ENCODE data around the gene TSC22D3. TPM values are rescaled to one million over a fixed set of nuclear protein-coding genes. Genes with fewer than 3 reads are reported as not detected.

The TSC22D3 gene
- total and polyA plus RNA-seq, 12 donors: 132 to 474 (median 298) TPM

GRCh38 chrX:107741404-107741790 is 34.2 kb downstream of the TSC22D3 start:
- DNase-seq: no peak
- intact Hi-C loops (cut with DNase I): no loop called here
- Histone ChIP-seq H3K27me3 (no peaks in the 10 kb centered on the region), H3K4me1 (replicated peaks in 1 of 2) (peaks cover 50 to 87% of the 10 kb centered on the region in 2 donors), H3K4me3 (no peak overlapping the region), H3K36me3 (replicated peaks in 1 of 2) (no peaks in the 10 kb centered on the region), H3K27ac (peak overlapping the region; percentile 63 to 95 (median 74)), H3K9me3 (replicated peaks in 1 of 3) (no peaks in the 10 kb centered on the region)
- 0 to 38% (median 29%) methylated on average over 2 to 7 of the region's 7 CpGs for WGBS, 4 donors
- TF ChIP-seq CTCF (IDR thresholded peaks at IDR 0.05) (no peak), POLR2A (IDR thresholded peaks at IDR 0.05) (no peak)

GRCh38 chrX:107739541-107739940 is 36.0 kb downstream of the TSC22D3 start:
- H3K9me3 ChIP-seq (replicated peaks in 1 of 3): no peaks in the 10 kb centered on the region
- H3K4me1 ChIP-seq (replicated peaks in 1 of 2): peaks cover 44 to 77% of the 10 kb centered on the region in 2 donors
- intact Hi-C loops (cut with DNase I): no loop called here
- WGBS, 4 donors: 81 to 94% (median 94%) methylated on average over 3 of the region's 3 CpGs; no CpG with 5 or more reads in 1 of the 4 donors
- H3K27me3 ChIP-seq: no peaks in the 10 kb centered on the region
- no peaks in the 10 kb centered on the region for H3K36me3 ChIP-seq (replicated peaks in 1 of 2)
- TF ChIP-seq CTCF (IDR thresholded peaks at IDR 0.05) (no peak), POLR2A (IDR thresholded peaks at IDR 0.05) (no peak)
- H3K27ac ChIP-seq: peak overlapping the region in 3 of 5 donors; percentile 63 to 95 (median 92)
- no peak for DNase-seq
- no peak overlapping the region for H3K4me3 ChIP-seq

- 65 to 84% (median 70%) methylated on average over 4 to 8 of the region's 8 CpGs for WGBS, 4 donors
- Histone ChIP-seq H3K27ac (peak overlapping the region; percentile 7 to 95 (median 63)), H3K9me3 (replicated peaks in 1 of 3) (no peaks in the 10 kb centered on the region), H3K36me3 (replicated peaks in 1 of 2) (no peaks in the 10 kb centered on the region), H3K4me3 (no peak overlapping the region), H3K27me3 (no peaks in the 10 kb centered on the region), H3K4me1 (replicated peaks in 1 of 2) (peaks cover 44 to 77% of the 10 kb centered on the region in 2 donors)
- TF ChIP-seq CTCF (IDR thresholded peaks at IDR 0.05): no peak
- no peak for TF ChIP-seq POLR2A (IDR thresholded peaks at IDR 0.05)
- no peak for DNase-seq
- intact Hi-C loops (cut with DNase I): no loop called here
These were observed 36.8 kb downstream of the TSC22D3 start for GRCh38 chrX:107738768-107739167.

- 57 to 72% (median 58%) methylated on average over 3 to 5 of the region's 5 CpGs; no CpG with 5 or more reads in 1 of the 4 donors for WGBS, 4 donors
- intact Hi-C loops (cut with DNase I): no loop called here
- peak overlapping the region; percentile 7 to 95 (median 63) for H3K27ac ChIP-seq
- TF ChIP-seq CTCF (IDR thresholded peaks at IDR 0.05) (no peak), POLR2A (IDR thresholded peaks at IDR 0.05) (no peak)
- DNase-seq: peak in 2 of 7 donors; percentile 57 to 58
- no peaks in the 10 kb centered on the region for H3K9me3 ChIP-seq (replicated peaks in 1 of 3)
- H3K27me3 ChIP-seq: no peaks in the 10 kb centered on the region
- H3K36me3 ChIP-seq (replicated peaks in 1 of 2): no peaks in the 10 kb centered on the region
- peaks cover 40 to 72% of the 10 kb centered on the region in 2 donors for H3K4me1 ChIP-seq (replicated peaks in 1 of 2)
- no peak overlapping the region for H3K4me3 ChIP-seq
These were observed 37.3 kb downstream of the TSC22D3 start for GRCh38 chrX:107738272-107738671.
